GM12878 (cell line): Measurements from ENCODE around the gene ADGRL3. TPM values are rescaled to one million over a fixed set of nuclear protein-coding genes. Genes with fewer than 3 reads are reported as not detected.

ENCODE experiments used
- ATAC-seq: fragments of 200-7000 bp; cut with Tn5 transposase; 3 replicates; pipeline ENCODE4 v1.9.1; 2020; ENCODE audit warnings: mild to moderate bottlenecking, moderate library complexity
- BruUV-seq: library from RNA; stranded (reverse); fragments of 400-500 nt; replicated peaks from 2 replicates; lab custom pipeline; 2021; lab: Mats Ljungman, UMichigan
- CTCF ChIA-PET: fragments of 300-600 bp; sonication (Branson Sonifier 250); formaldehyde crosslinking; extraction: SDS; loops from one replicate; lab custom pipeline; 2021; ENCODE audit warnings: inconsistent platforms; lab: Yijun Ruan, JAX
- POLR2A ChIA-PET: fragments of 350-600 bp; formaldehyde crosslinking; extraction: SDS; loops from one replicate; lab custom pipeline; 2021; ENCODE audit warnings: inconsistent platforms; lab: Charles Lee
- RAD21 ChIA-PET: fragments of 300-600 bp; sonication (Branson Sonifier 250); formaldehyde crosslinking; loops from one replicate; lab custom pipeline; 2023; ENCODE audit warnings: antibody characterized with exemption; ENCODE audit not compliant: unreplicated experiment; lab: Charles Lee
- SMC1A ChIA-PET: fragments of 300-600 bp; sonication (Branson Sonifier 250); formaldehyde crosslinking; loops from one replicate; lab custom pipeline; 2023; ENCODE audit not compliant: unreplicated experiment, uncharacterized antibody; lab: Charles Lee
- DNase-seq: peaks from one replicate; pipeline ENCODE4 v3.0.0-alpha.2; 2011; ENCODE audit warnings: low read depth, low spot score
- FAIRE-seq: peaks from 3 replicates; lab custom pipeline; 2011; peaks lifted over from hg19 to GRCh38; lab: Jason Lieb, UNC
- H2AFZ ChIP-seq: 2 replicates; pipeline ENCODE4 v1.6.0; 2011; ENCODE audit warnings: low read depth, low read length, control low read depth; ENCODE audit not compliant: control insufficient read depth
- H3K27ac ChIP-seq: 2 replicates; pipeline ENCODE4 v1.5.1; 2011; ENCODE audit warnings: control low read depth; ENCODE audit not compliant: control insufficient read depth, insufficient read depth
- H3K27me3 ChIP-seq, 2 experiments: replicated peaks in 1 of 2; 2 replicates each; pipeline versions ENCODE4 v1.6.0 to v1.6.1; 2011; ENCODE audit warnings: low read length in 1 of 2; ENCODE audit not compliant: control insufficient read depth in 2 of 2, insufficient read depth in 2 of 2
- H3K36me3 ChIP-seq, 2 experiments: 2 replicates each; pipeline ENCODE4 v1.5.1; 2011; ENCODE audit warnings: low read length in 1 of 2; ENCODE audit not compliant: control insufficient read depth in 2 of 2, insufficient read depth in 2 of 2
- H3K4me1 ChIP-seq: 2 replicates; pipeline ENCODE4 v1.6.1; 2011; ENCODE audit warnings: mild to moderate bottlenecking, low read length, moderate library complexity, mixed read lengths; ENCODE audit not compliant: control insufficient read depth, insufficient read depth
- H3K4me2 ChIP-seq: 2 replicates; pipeline ENCODE4 v1.6.0; 2011; ENCODE audit warnings: control low read depth; ENCODE audit not compliant: control insufficient read depth, insufficient read depth
- H3K4me3 ChIP-seq: fragments of 200-600 bp; sonication (generic); 2 replicates; pipeline ENCODE4 v1.5.1; 2016
- H3K79me2 ChIP-seq: 2 replicates; pipeline ENCODE4 v1.6.0; 2011; ENCODE audit warnings: low read length; ENCODE audit not compliant: control insufficient read depth, insufficient read depth
- H3K9ac ChIP-seq: 2 replicates; pipeline ENCODE4 v1.8.0; 2011; ENCODE audit warnings: low read length, control low read depth, mixed read lengths; ENCODE audit not compliant: control insufficient read depth, insufficient read depth
- H3K9me3 ChIP-seq: replicated peaks from 3 replicates; pipeline ENCODE4 v1.5.1; 2011; ENCODE audit warnings: mild to moderate bottlenecking, low read length; ENCODE audit not compliant: control insufficient read depth, insufficient read depth
- H4K20me1 ChIP-seq: 2 replicates; pipeline ENCODE4 v1.6.0; 2011; ENCODE audit not compliant: control insufficient read depth, insufficient read depth
- GABPA ChIP-seq: IDR thresholded peaks from 2 replicates; pipeline ENCODE4 v1.6.1; 2014; ENCODE audit warnings: antibody characterized with exemption, low read depth, mild to moderate bottlenecking, inconsistent platforms
- NR2C1 ChIP-seq: fragments of 450-650 bp; IDR thresholded peaks from 2 replicates; pipeline ENCODE4 v1.6.1; 2017; ENCODE audit warnings: antibody characterized with exemption, mild to moderate bottlenecking, moderate library complexity
- POLR2AphosphoS5 ChIP-seq: IDR thresholded peaks from 2 replicates; pipeline ENCODE4 v1.6.1; 2011; ENCODE audit warnings: mild to moderate bottlenecking, low read length, inconsistent platforms
- SMAD1 ChIP-seq: fragments of 450-650 bp; IDR thresholded peaks from 2 replicates; pipeline ENCODE4 v1.6.1; 2018; ENCODE audit warnings: mild to moderate bottlenecking, low read depth; ENCODE audit not compliant: partially characterized antibody
- SMARCA5 ChIP-seq: fragments of 450-650 bp; IDR thresholded peaks from 2 replicates; pipeline ENCODE4 v1.6.1; 2017; ENCODE audit warnings: mild to moderate bottlenecking
- SUZ12 ChIP-seq: fragments of 200-600 bp; sonication (generic); IDR thresholded peaks from one replicate; pipeline ENCODE4 v1.6.1; 2018; ENCODE audit warnings: antibody characterized with exemption, mild to moderate bottlenecking; ENCODE audit not compliant: unreplicated experiment
- WGBS: methylation state at CpG from one replicate; pipeline ENCODE4 v1.1.6; 2016; ENCODE audit warnings: low lambda C conversion rate; ENCODE audit not compliant: insufficient replicate concordance, insufficient coverage; ENCODE audit errors: missing lambda C conversion rate; 5-methylcytosine and 5-hydroxymethylcytosine counted together
- in situ Hi-C: fragments of 300-500 bp; cut with MboI; formaldehyde crosslinking; loops from 9 replicates; pipeline ENCODE4 v1.14.3; 2018; ENCODE audit warnings: mixed read lengths
- intact Hi-C: fragments of 100-400 bp; cut with micrococcal nuclease; formaldehyde crosslinking; loops from one replicate; pipeline ENCODE4 v1.14.2; 2022; ENCODE audit not compliant: unreplicated experiment
- polyA plus RNA-seq, 11 experiments: library from polyadenylated mRNA; depleted of rRNA in 4 of 11; unstranded in 6 of 11; stranded (reverse) in 5 of 11; fragments of >200 nt; fragmentation: Nextera tagmentation in 4 of 11; fragmentation: Illumina TruSeq in 1 of 11; extraction: Ambion mirVana in 4 of 11; extraction: Trizol in 1 of 11; gene quantifications; 1 replicate in 1 of 11; 2 replicates in 10 of 11; pipeline versions ENCODE4 v1.2.1 to v1.2.3, GENCODE V29; 2011 to 2016; ENCODE audit warnings: inconsistent platforms in 2 of 11, missing spikeins in 2 of 11, low read depth in 1 of 11
- total RNA-seq, 4 experiments: library from RNA; depleted of rRNA in 3 of 4; stranded (reverse); fragments of >200 nt in 3 of 4; fragmentation: Illumina TruSeq in 1 of 4; extraction: Trizol in 1 of 4; gene quantifications; 2 replicates each; pipeline versions ENCODE4 v1.2.1 to v1.2.3, GENCODE V29; 2013 to 2021
- TF ChIP-seq, protein P1 (sequence below): fragments of 150-350 bp; IDR thresholded peaks from 2 replicates; pipeline ENCODE4 v1.6.1; 2014; ENCODE audit warnings: mild to moderate bottlenecking, low read depth, low read length
- TF ChIP-seq, protein P2 (sequence below): IDR thresholded peaks from 2 replicates; pipeline ENCODE4 v1.6.1; 2012; ENCODE audit warnings: low read depth, low read length, improper control_type of control experiment
- TF ChIP-seq, protein P3 (sequence below): IDR thresholded peaks from 2 replicates; pipeline ENCODE4 v1.6.1; 2011; ENCODE audit warnings: low read depth, low read length, improper control_type of control experiment, borderline replicate concordance
- TF ChIP-seq, protein P4 (sequence below): fragments of 450-650 bp; IDR thresholded peaks from 2 replicates; pipeline ENCODE4 v1.6.1; 2017; ENCODE audit warnings: antibody characterized with exemption, mild to moderate bottlenecking, moderate library complexity

Gene ADGRL3
- total and polyA plus RNA-seq, 10 of the 15 experiments (the other 5 are each of a cell fraction or from before 2014, with no cell fraction given) = 1.1 TPM; not detected in 9

DNA sequence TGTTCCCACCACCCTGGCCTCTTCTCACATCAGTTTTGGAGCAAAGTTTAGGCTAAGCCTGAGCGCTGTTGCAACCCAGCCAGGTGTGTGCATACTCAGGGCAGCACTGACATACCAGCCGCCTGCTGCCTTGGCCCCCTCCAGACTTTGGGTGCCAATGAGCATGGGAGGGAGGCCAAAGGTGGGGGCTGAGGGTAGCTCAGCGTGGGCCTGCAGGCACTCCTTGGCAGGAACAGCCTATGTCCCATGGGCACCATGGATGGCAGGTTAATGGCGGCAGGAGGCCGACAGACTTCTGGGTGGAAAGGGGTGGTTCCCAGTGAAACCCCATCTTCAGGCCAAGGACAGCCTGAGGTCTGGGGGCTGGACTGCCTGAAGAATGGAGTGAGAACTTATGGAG lies 462.2 kb downstream of the ADGRL3 start (continued):
- TF ChIP-seq, protein P1, sequence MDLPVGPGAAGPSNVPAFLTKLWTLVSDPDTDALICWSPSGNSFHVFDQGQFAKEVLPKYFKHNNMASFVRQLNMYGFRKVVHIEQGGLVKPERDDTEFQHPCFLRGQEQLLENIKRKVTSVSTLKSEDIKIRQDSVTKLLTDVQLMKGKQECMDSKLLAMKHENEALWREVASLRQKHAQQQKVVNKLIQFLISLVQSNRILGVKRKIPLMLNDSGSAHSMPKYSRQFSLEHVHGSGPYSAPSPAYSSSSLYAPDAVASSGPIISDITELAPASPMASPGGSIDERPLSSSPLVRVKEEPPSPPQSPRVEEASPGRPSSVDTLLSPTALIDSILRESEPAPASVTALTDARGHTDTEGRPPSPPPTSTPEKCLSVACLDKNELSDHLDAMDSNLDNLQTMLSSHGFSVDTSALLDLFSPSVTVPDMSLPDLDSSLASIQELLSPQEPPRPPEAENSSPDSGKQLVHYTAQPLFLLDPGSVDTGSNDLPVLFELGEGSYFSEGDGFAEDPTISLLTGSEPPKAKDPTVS = no peak
- TF ChIP-seq, protein P2, sequence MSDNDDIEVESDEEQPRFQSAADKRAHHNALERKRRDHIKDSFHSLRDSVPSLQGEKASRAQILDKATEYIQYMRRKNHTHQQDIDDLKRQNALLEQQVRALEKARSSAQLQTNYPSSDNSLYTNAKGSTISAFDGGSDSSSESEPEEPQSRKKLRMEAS = no peak
- TF ChIP-seq, protein P3, sequence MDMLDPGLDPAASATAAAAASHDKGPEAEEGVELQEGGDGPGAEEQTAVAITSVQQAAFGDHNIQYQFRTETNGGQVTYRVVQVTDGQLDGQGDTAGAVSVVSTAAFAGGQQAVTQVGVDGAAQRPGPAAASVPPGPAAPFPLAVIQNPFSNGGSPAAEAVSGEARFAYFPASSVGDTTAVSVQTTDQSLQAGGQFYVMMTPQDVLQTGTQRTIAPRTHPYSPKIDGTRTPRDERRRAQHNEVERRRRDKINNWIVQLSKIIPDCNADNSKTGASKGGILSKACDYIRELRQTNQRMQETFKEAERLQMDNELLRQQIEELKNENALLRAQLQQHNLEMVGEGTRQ = no peak
- TF ChIP-seq SMAD1 = no peak
- no peak for TF ChIP-seq GABPA
- no peak for TF ChIP-seq NR2C1
- TF ChIP-seq SMARCA5 = no peak
- no peak for TF ChIP-seq POLR2AphosphoS5

DNA sequence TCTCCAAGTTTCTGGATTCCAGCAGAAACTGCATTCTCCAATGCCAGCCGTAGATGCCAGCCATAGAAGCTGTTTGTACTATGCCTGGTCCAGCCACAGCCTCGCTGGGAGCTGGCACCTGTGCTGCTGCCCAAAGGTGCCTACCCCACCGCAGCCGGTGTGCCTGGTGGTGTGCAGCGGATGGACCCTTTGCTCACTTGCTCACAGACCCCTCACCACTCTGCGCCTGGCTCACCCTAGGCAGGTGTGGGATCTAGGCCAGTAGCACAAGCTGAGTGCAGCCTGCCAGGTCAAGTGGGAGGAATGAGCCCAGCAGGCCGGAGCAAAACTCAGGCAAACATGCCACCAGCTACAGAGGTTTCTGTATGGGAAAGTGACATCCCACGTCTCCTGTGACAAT lies 463.2 kb downstream of the ADGRL3 start:
- SMC1A ChIA-PET = no interaction called here
- Histone ChIP-seq H3K4me1 (no peaks in the 10 kb centered on the region), H3K9me3 (no peaks in the 10 kb centered on the region), H3K79me2 (no peaks in the 10 kb centered on the region), H2AFZ (no peak overlapping the region), H3K9ac (no peak overlapping the region), H3K36me3 (no peaks in the 10 kb centered on the region), H3K4me3 (no peak overlapping the region), H3K27ac (no peak overlapping the region), H3K27me3 (no peaks in the 10 kb centered on the region), H3K4me2 (no peak overlapping the region), H4K20me1 (no peaks in the 10 kb centered on the region)
- no TSS peak for BruUV-seq
- CTCF ChIA-PET = no interaction called here
- TF ChIP-seq SUZ12 = no peak
- TF ChIP-seq, protein P4, sequence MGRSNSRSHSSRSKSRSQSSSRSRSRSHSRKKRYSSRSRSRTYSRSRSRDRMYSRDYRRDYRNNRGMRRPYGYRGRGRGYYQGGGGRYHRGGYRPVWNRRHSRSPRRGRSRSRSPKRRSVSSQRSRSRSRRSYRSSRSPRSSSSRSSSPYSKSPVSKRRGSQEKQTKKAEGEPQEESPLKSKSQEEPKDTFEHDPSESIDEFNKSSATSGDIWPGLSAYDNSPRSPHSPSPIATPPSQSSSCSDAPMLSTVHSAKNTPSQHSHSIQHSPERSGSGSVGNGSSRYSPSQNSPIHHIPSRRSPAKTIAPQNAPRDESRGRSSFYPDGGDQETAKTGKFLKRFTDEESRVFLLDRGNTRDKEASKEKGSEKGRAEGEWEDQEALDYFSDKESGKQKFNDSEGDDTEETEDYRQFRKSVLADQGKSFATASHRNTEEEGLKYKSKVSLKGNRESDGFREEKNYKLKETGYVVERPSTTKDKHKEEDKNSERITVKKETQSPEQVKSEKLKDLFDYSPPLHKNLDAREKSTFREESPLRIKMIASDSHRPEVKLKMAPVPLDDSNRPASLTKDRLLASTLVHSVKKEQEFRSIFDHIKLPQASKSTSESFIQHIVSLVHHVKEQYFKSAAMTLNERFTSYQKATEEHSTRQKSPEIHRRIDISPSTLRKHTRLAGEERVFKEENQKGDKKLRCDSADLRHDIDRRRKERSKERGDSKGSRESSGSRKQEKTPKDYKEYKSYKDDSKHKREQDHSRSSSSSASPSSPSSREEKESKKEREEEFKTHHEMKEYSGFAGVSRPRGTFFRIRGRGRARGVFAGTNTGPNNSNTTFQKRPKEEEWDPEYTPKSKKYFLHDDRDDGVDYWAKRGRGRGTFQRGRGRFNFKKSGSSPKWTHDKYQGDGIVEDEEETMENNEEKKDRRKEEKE = no peak
- in situ Hi-C loops = no loop called here
- FAIRE-seq (no peak), DNase-seq (no peak), ATAC-seq (no peak)
- POLR2A ChIA-PET = interaction anchor here (0.6 kb wide), 1 partner anchor 200 kb away, joined by 3 read pairs; no protein-coding TSS in a partner anchor
- RAD21 ChIA-PET = no interaction called here
- intact Hi-C loops = no loop called here
- WGBS = 32% methylated on average over 8 of the region's 8 CpGs
